Measurements from ENCODE around the gene TMED7.

- TF ChIP-seq CTCF (IDR thresholded peaks at IDR 0.05 in 4 of 5, conservative IDR thresholded peaks at IDR 0.05 in 1 of 5) (no peak), POLR2A (IDR thresholded peaks at IDR 0.05) (no peak)
Observed at GRCh38 chr5:115568668-115569067, 57.2 kb downstream of the TMED7 start.

All from gastrocnemius medialis (tissue), 4 donors.